HCT116 (cell line): ENCODE data around the gene CYP46A1. TPM values are rescaled to one million over a fixed set of nuclear protein-coding genes. Genes with fewer than 3 reads are reported as not detected.

Source experiments
- ATAC-seq: fragments of 200-7000 bp; cut with Tn5 transposase; 2 replicates; pipeline ENCODE4 v1.9.1; 2020; ENCODE audit warnings: mild to moderate bottlenecking, moderate library complexity
- BruUV-seq: library from RNA; stranded (reverse); fragments of 400-500 nt; replicated peaks from 2 replicates; lab custom pipeline; 2021; lab: Mats Ljungman, UMichigan
- CTCF ChIA-PET: fragments of 300-600 bp; sonication (Branson Sonifier 250); formaldehyde crosslinking; loops from one replicate; lab custom pipeline; 2021; ENCODE audit warnings: antibody characterized with exemption; lab: Charles Lee
- POLR2A ChIA-PET: fragments of 300-600, 350-600 bp; sonication (Branson Sonifier 250); formaldehyde crosslinking; loops from one replicate; lab custom pipeline; 2021; ENCODE audit warnings: antibody characterized with exemption; lab: Charles Lee
- RAD21 ChIA-PET, 2 experiments: fragments of 300-600 bp; sonication (Branson Sonifier 250); formaldehyde crosslinking; loops; one replicate each; lab custom pipeline; 2023; ENCODE audit warnings: low total read pairs in 2 of 2; ENCODE audit not compliant: uncharacterized antibody in 2 of 2, unreplicated experiment in 2 of 2, low non-redundant PET in 1 of 2; lab: Charles Lee
- DNase-seq: peaks from one replicate; pipeline ENCODE4 v3.0.0-alpha.2; 2010; ENCODE audit warnings: low read depth, low spot score
- H2AFZ ChIP-seq: fragments of 200-600 bp; shearing (Covaris generic), sonication (generic); 2 replicates; pipeline ENCODE4 v1.6.1; 2017; ENCODE audit warnings: low read depth, mixed run types, mixed read lengths, antibody characterized with exemption, low read length; ENCODE audit not compliant: poor library complexity, severe bottlenecking
- H3K27ac ChIP-seq: 2 replicates; pipeline ENCODE4 v1.5.1; 2012; ENCODE audit warnings: low read depth, low read length
- H3K27me3 ChIP-seq: fragments of 200-600 bp; sonication (generic); 2 replicates; pipeline ENCODE4 v1.6.1; 2016; ENCODE audit warnings: mixed run types, low read length, mixed read lengths; ENCODE audit not compliant: insufficient read depth
- H3K36me3 ChIP-seq, 2 experiments: fragments of 200-500 bp in 1 of 2; fragments of 200-600 bp in 1 of 2; sonication (Bioruptor generic) in 1 of 2; sonication (generic) in 1 of 2; 2 replicates each; pipeline versions ENCODE4 v1.5.1 to v1.6.1; 2014 to 2016; ENCODE audit warnings: low read length in 2 of 2, inconsistent platforms in 1 of 2, mixed read lengths in 1 of 2, mixed run types in 1 of 2; ENCODE audit not compliant: insufficient read depth in 2 of 2, control insufficient read depth in 1 of 2
- H3K4me1 ChIP-seq, 2 experiments: fragments of 200-600 bp in 1 of 2; sonication (generic) in 1 of 2; 2 replicates each; pipeline versions ENCODE4 v1.5.1 to v1.6.1; 2012 to 2017; ENCODE audit warnings: low read length in 2 of 2, inconsistent platforms in 1 of 2, mild to moderate bottlenecking in 1 of 2, mixed read lengths in 1 of 2, mixed run types in 1 of 2, moderate library complexity in 1 of 2; ENCODE audit not compliant: insufficient read depth in 2 of 2, control insufficient read depth in 1 of 2
- H3K4me2 ChIP-seq: fragments of 200-600 bp; sonication (generic); 2 replicates; pipeline ENCODE4 v1.6.1; 2017; ENCODE audit warnings: mixed run types, low read length, mixed read lengths
- H3K4me3 ChIP-seq, 2 experiments: fragments of 200-600 bp in 1 of 2; sonication (generic) in 1 of 2; replicated peaks in 1 of 2; 2 replicates each; pipeline ENCODE4 v1.5.1; 2011 to 2016; ENCODE audit warnings: low read length in 2 of 2, control low read depth in 1 of 2, low read depth in 1 of 2, mild to moderate bottlenecking in 1 of 2, mixed read lengths in 1 of 2, mixed run types in 1 of 2
- H3K79me2 ChIP-seq: fragments of 200-600 bp; sonication (generic); 2 replicates; pipeline ENCODE4 v1.6.1; 2017; ENCODE audit warnings: mild to moderate bottlenecking, mixed run types, low read length, moderate library complexity, mixed read lengths; ENCODE audit not compliant: insufficient read depth
- H3K9ac ChIP-seq: fragments of 200-600 bp; sonication (generic); 2 replicates; pipeline ENCODE4 v1.6.1; 2016; ENCODE audit warnings: low read length, mixed read lengths
- H3K9me2 ChIP-seq: fragments of 200-600 bp; sonication (generic), shearing (Covaris generic); 2 replicates; pipeline ENCODE4 v1.6.1; 2017; ENCODE audit warnings: mixed run types, mild to moderate bottlenecking, moderate library complexity; ENCODE audit not compliant: insufficient read depth
- H3K9me3 ChIP-seq, 2 experiments: fragments of 200-500 bp in 1 of 2; fragments of 200-600 bp in 1 of 2; sonication (Bioruptor generic) in 1 of 2; sonication (generic) in 1 of 2; 2 replicates each; pipeline ENCODE4 v1.6.1; 2014 to 2017; ENCODE audit warnings: low read length in 2 of 2, mixed read lengths in 2 of 2, inconsistent platforms in 1 of 2, low read depth in 1 of 2, mild to moderate bottlenecking in 1 of 2, mixed run types in 1 of 2, moderate library complexity in 1 of 2; ENCODE audit not compliant: control insufficient read depth in 1 of 2, insufficient read depth in 1 of 2
- H4K20me1 ChIP-seq: fragments of 200-600 bp; sonication (generic), shearing (Covaris generic); 2 replicates; pipeline ENCODE4 v1.6.1; 2017; ENCODE audit warnings: mixed run types, mild to moderate bottlenecking, moderate library complexity; ENCODE audit not compliant: insufficient read depth
- CEBPB ChIP-seq: IDR thresholded peaks from 2 replicates; pipeline ENCODE4 v1.6.1; 2012; ENCODE audit warnings: low read depth
- YY1 ChIP-seq: IDR thresholded peaks from 2 replicates; pipeline ENCODE4 v1.6.1; 2011; ENCODE audit warnings: low read length, low read depth, moderate library complexity, mild to moderate bottlenecking; ENCODE audit not compliant: insufficient replicate concordance; ENCODE audit errors: extremely low read depth
- intact Hi-C: fragments of 100-400 bp; cut with micrococcal nuclease; formaldehyde crosslinking; loops from 2 replicates; pipeline ENCODE4 v1.10.0; 2022
- total RNA-seq: library from RNA; stranded (reverse); gene quantifications from one replicate; pipeline ENCODE4 v1.2.1, GENCODE V29; 2021; ENCODE audit not compliant: unreplicated experiment

Gene CYP46A1
- total RNA-seq, 1 experiment from 2014 or later = 0.76 TPM

DNA sequence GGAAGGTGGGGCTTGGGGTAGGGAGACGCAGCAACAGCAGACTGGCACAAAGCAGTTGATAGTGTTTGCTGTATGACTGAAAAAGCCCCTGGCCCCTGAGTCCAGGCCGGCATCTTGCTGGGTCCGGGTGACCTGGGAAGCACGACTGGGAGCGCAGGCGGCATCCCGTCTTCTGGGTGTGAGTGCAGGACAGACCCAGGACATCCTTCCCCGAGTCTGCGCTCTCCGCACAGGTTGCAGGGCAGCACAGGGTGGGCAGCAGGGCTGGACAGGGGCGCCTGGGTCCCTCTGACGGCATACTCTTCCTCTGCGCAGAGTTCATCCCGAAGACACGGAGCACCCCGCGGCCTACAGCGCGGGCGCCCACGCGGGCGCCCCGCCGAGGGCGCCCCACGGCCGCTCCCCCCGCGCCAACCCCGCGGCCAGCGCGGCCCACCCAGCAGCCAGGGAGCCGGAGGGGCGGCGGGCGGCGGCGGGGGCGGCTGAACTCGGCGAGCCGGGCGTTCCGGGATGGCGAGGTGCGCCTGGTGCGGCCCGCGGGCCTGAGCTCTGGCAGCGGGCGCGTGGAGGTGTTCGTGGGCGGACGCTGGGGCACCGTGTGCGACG is 9.2 kb upstream of the CYP46A1 start:
- Histone ChIP-seq H3K9me2 (no peaks in the 10 kb centered on the region), H3K9ac (no peak overlapping the region), H3K79me2 (no peaks in the 10 kb centered on the region), H2AFZ (no peak overlapping the region), H3K4me1 (peaks cover 0 to 6% of the 10 kb centered on the region in 2 experiments; a peak in 1 of 4 replicates), H4K20me1 (no peaks in the 10 kb centered on the region), H3K27me3 (no peaks in the 10 kb centered on the region), H3K27ac (no peak overlapping the region), H3K4me2 (no peak overlapping the region), H3K4me3 (no peak overlapping the region), H3K9me3 (peaks cover 0 to 11% of the 10 kb centered on the region in 2 experiments; a peak in 2 of 4 replicates), H3K36me3 (no peaks in the 10 kb centered on the region)
- intact Hi-C loops = no loop called here
- no peak for ATAC-seq
- BruUV-seq = no TSS peak
- ChIA-PET CTCF (no interaction called here), RAD21 (no interaction called here), POLR2A (no interaction called here)
- no peak for DNase-seq
- TF ChIP-seq YY1 = no peak

- no peak overlapping the region for H3K4me3 ChIP-seq
- H3K27ac ChIP-seq = no peak overlapping the region
- DNase-seq (no peak), ATAC-seq (no peak)
- RAD21 ChIA-PET = no interaction called here
- no TSS peak for BruUV-seq
- H3K79me2 ChIP-seq = no peaks in the 10 kb centered on the region
- H3K9me2 ChIP-seq = no peaks in the 10 kb centered on the region
- intact Hi-C loops = no loop called here
- no peak overlapping the region for H3K4me2 ChIP-seq
- no peaks in the 10 kb centered on the region for H3K27me3 ChIP-seq
- POLR2A ChIA-PET = no interaction called here
- peaks cover 0 to 11% of the 10 kb centered on the region in 2 experiments; a peak in 2 of 4 replicates for H3K9me3 ChIP-seq
- H3K4me1 ChIP-seq = peaks cover 0 to 6% of the 10 kb centered on the region in 2 experiments; a peak in 1 of 4 replicates
- no peak overlapping the region for H2AFZ ChIP-seq
- CTCF ChIA-PET = no interaction called here
- H4K20me1 ChIP-seq = no peaks in the 10 kb centered on the region
- no peak for TF ChIP-seq CEBPB
- H3K36me3 ChIP-seq = no peaks in the 10 kb centered on the region
- H3K9ac ChIP-seq = no peak overlapping the region
These were observed 8.7 kb upstream of the CYP46A1 start for GRCh38 chr14:99675382-99675835.
